Measurements from ENCODE around the gene CD83. TPM values are rescaled to one million over a fixed set of nuclear protein-coding genes. Genes with fewer than 3 reads are reported as not detected.

Gene CD83
- total RNA-seq, 1 donor from 2014 or later = 1.0 TPM

DNA sequence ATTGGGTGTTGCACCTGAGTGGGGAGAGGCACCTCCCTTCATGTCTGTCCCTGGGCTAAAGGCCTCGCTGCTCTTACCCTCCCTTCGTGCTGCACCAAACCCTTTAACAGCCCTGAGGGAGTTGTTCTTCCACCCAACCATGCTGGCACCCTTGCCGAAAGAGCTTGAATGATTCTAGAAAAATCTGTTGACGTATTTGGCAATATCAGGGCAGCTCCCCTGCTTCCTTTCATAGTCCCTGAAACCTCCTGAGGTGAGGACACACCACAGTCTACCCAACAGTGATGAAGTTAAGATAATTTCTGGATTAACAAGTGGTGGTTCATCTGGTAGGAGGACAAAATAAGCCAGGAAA is 15.3 kb downstream of the CD83 start:
- Mint-ChIP-seq H3K27me3 (ENCODE audit: low read depth) (no peaks in the 10 kb centered on the region), H3K36me3 (ENCODE audit: low read depth) (peaks cover 2% of the 10 kb centered on the region), H3K9me3 (ENCODE audit: low read depth) (no peaks in the 10 kb centered on the region), H3K4me3 (ENCODE audit: unreplicated experiment) (no peak overlapping the region), H3K4me1 (ENCODE audit: low read depth) (no peaks in the 10 kb centered on the region), H3K27ac (ENCODE audit: unreplicated experiment) (no peak overlapping the region)
- DNase-seq (ENCODE audit: low spot score) = no peak
- TF ChIP-seq CTCF (IDR thresholded peaks at IDR 0.05) = no peak

DNA sequence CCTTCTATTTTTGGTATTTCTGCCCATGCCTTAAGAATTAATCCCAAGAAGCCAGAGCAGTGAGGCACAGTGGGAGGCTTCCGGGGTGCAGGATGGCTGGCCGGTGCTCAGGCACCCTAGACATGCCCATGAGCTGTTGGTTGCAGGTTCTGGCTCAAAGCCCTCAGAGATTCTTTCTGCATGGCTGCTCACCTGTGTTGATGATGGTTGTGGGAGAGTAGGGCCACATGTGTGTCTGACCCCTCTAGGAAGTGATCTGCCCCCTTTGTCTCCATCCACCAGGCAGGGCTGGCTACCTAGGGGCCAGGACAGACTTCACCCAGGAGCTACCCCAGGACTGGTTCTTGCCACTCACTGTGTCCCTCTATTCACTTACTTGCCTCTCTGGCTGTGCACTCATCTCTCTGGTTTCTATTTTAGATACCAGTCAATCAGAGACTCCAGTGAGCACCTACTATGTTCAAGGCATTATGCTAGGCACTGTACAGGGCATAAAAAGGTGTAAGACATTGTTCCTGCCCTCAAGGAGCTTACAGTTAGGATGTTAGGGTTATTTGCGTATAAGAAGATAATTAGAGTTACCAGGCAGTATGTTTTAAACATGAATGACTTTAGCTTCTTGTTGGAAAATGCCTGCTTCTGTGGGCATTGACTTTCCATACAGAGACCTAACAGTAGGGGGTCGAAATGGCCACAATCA is 16.8 kb downstream of the CD83 start:
- Mint-ChIP-seq H3K36me3 (ENCODE audit: low read depth) (peaks cover 2% of the 10 kb centered on the region), H3K9me3 (ENCODE audit: low read depth) (no peaks in the 10 kb centered on the region), H3K27me3 (ENCODE audit: low read depth) (no peaks in the 10 kb centered on the region), H3K4me1 (ENCODE audit: low read depth) (no peaks in the 10 kb centered on the region), H3K27ac (ENCODE audit: unreplicated experiment) (no peak overlapping the region), H3K4me3 (ENCODE audit: unreplicated experiment) (no peak overlapping the region)
- TF ChIP-seq CTCF (IDR thresholded peaks at IDR 0.05) = no peak
- no peak for DNase-seq (ENCODE audit: low spot score)

- Mint-ChIP-seq H3K27ac (ENCODE audit: unreplicated experiment) (no peak overlapping the region), H3K36me3 (ENCODE audit: low read depth) (peaks cover 2% of the 10 kb centered on the region), H3K9me3 (ENCODE audit: low read depth) (no peaks in the 10 kb centered on the region), H3K4me3 (ENCODE audit: unreplicated experiment) (no peak overlapping the region), H3K27me3 (ENCODE audit: low read depth) (peaks cover 2% of the 10 kb centered on the region), H3K4me1 (ENCODE audit: low read depth) (no peaks in the 10 kb centered on the region)
- no peak for TF ChIP-seq CTCF (IDR thresholded peaks at IDR 0.05)
- DNase-seq (ENCODE audit: low spot score) = no peak
Measured at GRCh38 chr6:14135893-14136539, 18.4 kb downstream of the CD83 start.

GRCh38 chr6:14138701-14139215 is 21.2 kb downstream of the CD83 start:
- Mint-ChIP-seq H3K36me3 (ENCODE audit: low read depth) (peaks cover 2% of the 10 kb centered on the region), H3K4me1 (ENCODE audit: low read depth) (no peaks in the 10 kb centered on the region), H3K4me3 (ENCODE audit: unreplicated experiment) (no peak overlapping the region), H3K27ac (ENCODE audit: unreplicated experiment) (no peak overlapping the region), H3K27me3 (ENCODE audit: low read depth) (peaks cover 2% of the 10 kb centered on the region), H3K9me3 (ENCODE audit: low read depth) (no peaks in the 10 kb centered on the region)
- no peak for DNase-seq (ENCODE audit: low spot score)
- no peak for TF ChIP-seq CTCF (IDR thresholded peaks at IDR 0.05)

DNA sequence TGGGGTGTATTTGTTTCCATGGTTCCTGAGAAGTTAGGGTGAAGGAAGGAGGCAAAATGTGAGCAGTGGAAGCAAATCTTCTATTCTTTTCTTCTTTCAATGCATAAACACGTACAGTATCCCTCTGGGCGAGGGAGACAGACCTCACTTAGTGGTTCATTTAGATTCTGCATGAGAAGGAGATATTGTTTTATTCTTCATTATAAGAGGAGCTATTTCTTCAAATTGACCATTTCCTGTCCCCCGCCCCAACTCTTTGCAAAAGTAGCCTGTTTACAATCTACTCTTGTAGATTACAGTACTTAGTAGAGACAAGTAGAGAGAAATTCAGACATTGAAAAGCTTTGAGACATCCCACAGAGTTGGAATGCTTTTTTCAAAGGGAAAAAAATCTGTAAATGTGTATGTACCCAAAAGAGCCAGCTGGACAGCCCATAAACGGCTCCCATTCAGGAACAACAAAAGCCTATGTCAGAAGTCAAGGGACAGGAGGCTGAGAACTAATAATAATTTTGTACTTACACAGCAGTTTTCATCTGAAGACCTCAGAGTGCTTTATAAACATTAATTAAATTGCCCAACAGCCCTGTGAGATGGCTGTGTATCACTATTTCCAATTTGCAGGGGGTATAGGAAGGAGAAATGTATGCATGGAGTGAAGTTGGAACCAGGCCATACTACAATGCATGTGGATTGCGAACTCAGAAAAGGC is 23.9 kb downstream of the CD83 start:
- peaks cover 2% of the 10 kb centered on the region for H3K27me3 Mint-ChIP-seq (ENCODE audit: low read depth)
- H3K4me3 Mint-ChIP-seq (ENCODE audit: unreplicated experiment) = no peak overlapping the region
- no peaks in the 10 kb centered on the region for H3K9me3 Mint-ChIP-seq (ENCODE audit: low read depth)
- TF ChIP-seq CTCF (IDR thresholded peaks at IDR 0.05) = no peak
- no peak for DNase-seq (ENCODE audit: low spot score)
- H3K36me3 Mint-ChIP-seq (ENCODE audit: low read depth) = no peaks in the 10 kb centered on the region
- no peaks in the 10 kb centered on the region for H3K4me1 Mint-ChIP-seq (ENCODE audit: low read depth)
- no peak overlapping the region for H3K27ac Mint-ChIP-seq (ENCODE audit: unreplicated experiment)
